Caco-2 (cell line): ENCODE data around the gene TRIO. TPM values are rescaled to one million over a fixed set of nuclear protein-coding genes. Genes with fewer than 3 reads are reported as not detected.

Source experiments
- BruUV-seq: library from RNA; stranded (reverse); fragments of 400-500 nt; replicated peaks from 2 replicates; lab custom pipeline; 2021; lab: Mats Ljungman, UMichigan
- CTCF ChIA-PET: fragments of 300-600 bp; sonication (Branson Sonifier 250); formaldehyde crosslinking; loops from one replicate; lab custom pipeline; 2022; ENCODE audit warnings: antibody characterized with exemption; lab: Charles Lee
- POLR2A ChIA-PET: fragments of 300-600 bp; sonication (Branson Sonifier 250); formaldehyde crosslinking; loops from one replicate; lab custom pipeline; 2022; ENCODE audit warnings: antibody characterized with exemption; lab: Charles Lee
- DNase-seq, 2 experiments: peaks; one replicate each; pipeline versions ENCODE4 v3.0.0 to v3.0.0-alpha.2; 2020 to 2022
- H3K27me3 ChIP-seq: replicated peaks from 2 replicates; pipeline ENCODE4 v1.6.0; 2011; ENCODE audit warnings: low read length; ENCODE audit not compliant: control insufficient read depth, insufficient read depth
- H3K36me3 ChIP-seq: 2 replicates; pipeline ENCODE4 v1.5.1; 2011; ENCODE audit warnings: low read length; ENCODE audit not compliant: control insufficient read depth, insufficient read depth
- H3K4me1 ChIP-seq: fragments of 250-450 bp; sonication (Bioruptor Pico); 2 replicates; pipeline ENCODE4 v1.5.1; 2020; ENCODE audit warnings: mild to moderate bottlenecking
- H3K4me3 ChIP-seq: 2 replicates; pipeline ENCODE4 v1.5.1; 2011; ENCODE audit warnings: low read depth, mild to moderate bottlenecking, control low read depth, low read length
- H3K9me3 ChIP-seq: fragments of 250-450 bp; sonication (Bioruptor Pico); 2 replicates; pipeline ENCODE4 v1.5.1; 2020; ENCODE audit warnings: mild to moderate bottlenecking, moderate library complexity
- H3K27ac Mint-ChIP-seq: one replicate; pipeline ENCODE4 v1.8.0; 2022; ENCODE audit warnings: mixed read lengths; ENCODE audit not compliant: unreplicated experiment
- H3K27me3 Mint-ChIP-seq: one replicate; pipeline ENCODE4 v1.8.0; 2022; ENCODE audit warnings: mixed read lengths; ENCODE audit not compliant: insufficient read depth, unreplicated experiment
- H3K36me3 Mint-ChIP-seq: one replicate; pipeline ENCODE4 v1.8.0; 2022; ENCODE audit warnings: mild to moderate bottlenecking, mixed read lengths; ENCODE audit not compliant: insufficient read depth, unreplicated experiment
- H3K4me1 Mint-ChIP-seq: one replicate; pipeline ENCODE4 v1.8.0; 2022; ENCODE audit warnings: low read depth, mixed read lengths; ENCODE audit not compliant: unreplicated experiment
- H3K4me3 Mint-ChIP-seq: one replicate; pipeline ENCODE4 v1.8.0; 2022; ENCODE audit warnings: mild to moderate bottlenecking, moderate library complexity, mixed read lengths; ENCODE audit not compliant: unreplicated experiment
- H3K9me3 Mint-ChIP-seq: one replicate; pipeline ENCODE4 v1.8.0; 2022; ENCODE audit warnings: mixed read lengths; ENCODE audit not compliant: unreplicated experiment
- intact Hi-C: fragments of 100-400 bp; cut with micrococcal nuclease; formaldehyde crosslinking; loops from one replicate; pipeline ENCODE4 v1.10.0; 2022; ENCODE audit not compliant: unreplicated experiment
- total RNA-seq: library from RNA; stranded (reverse); gene quantifications from 2 replicates; pipeline ENCODE4 v1.2.3, GENCODE V29; 2022
- TF ChIP-seq, protein P1 (sequence below), 2 experiments: fragments of 200-600 bp in 1 of 2; IDR thresholded peaks; 1 replicate in 1 of 2; 2 replicates in 1 of 2; pipeline versions ENCODE4 v1.5.1 to v1.8.0; 2011 to 2022; ENCODE audit warnings: antibody characterized with exemption in 1 of 2, control low read depth in 1 of 2, inconsistent platforms in 1 of 2, low read depth in 1 of 2, low read length in 1 of 2, mild to moderate bottlenecking in 1 of 2, moderate library complexity in 1 of 2; ENCODE audit not compliant: insufficient read depth in 1 of 2, severe bottlenecking in 1 of 2, unreplicated experiment in 1 of 2

TRIO gene
- total RNA-seq, 1 experiment from 2014 or later, result 92.0 TPM

DNA sequence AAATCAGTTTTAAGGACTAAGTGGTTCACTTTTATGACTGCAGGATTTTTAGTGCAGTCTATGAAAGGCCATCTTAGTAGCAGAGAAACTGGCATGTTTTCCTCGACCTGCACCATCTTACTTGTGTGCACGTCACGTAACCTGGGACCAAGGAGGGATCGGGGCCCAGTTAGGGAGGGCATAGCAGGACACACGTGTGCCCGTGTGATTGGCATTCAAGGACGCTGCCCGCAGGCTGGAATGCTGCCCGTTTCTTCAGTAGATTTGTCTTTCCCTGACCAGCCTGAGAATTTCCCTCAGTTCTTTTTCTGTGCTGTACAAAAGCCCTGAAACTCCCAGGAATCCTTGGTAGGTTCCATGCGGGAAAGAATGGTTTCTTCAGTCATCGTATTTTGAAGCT lies 196.3 kb downstream of the TRIO start:
- no peak overlapping the region for H3K4me3 ChIP-seq
- H3K9me3 ChIP-seq, result no peaks in the 10 kb centered on the region
- no peaks in the 10 kb centered on the region for H3K36me3 ChIP-seq
- TF ChIP-seq, protein P1, sequence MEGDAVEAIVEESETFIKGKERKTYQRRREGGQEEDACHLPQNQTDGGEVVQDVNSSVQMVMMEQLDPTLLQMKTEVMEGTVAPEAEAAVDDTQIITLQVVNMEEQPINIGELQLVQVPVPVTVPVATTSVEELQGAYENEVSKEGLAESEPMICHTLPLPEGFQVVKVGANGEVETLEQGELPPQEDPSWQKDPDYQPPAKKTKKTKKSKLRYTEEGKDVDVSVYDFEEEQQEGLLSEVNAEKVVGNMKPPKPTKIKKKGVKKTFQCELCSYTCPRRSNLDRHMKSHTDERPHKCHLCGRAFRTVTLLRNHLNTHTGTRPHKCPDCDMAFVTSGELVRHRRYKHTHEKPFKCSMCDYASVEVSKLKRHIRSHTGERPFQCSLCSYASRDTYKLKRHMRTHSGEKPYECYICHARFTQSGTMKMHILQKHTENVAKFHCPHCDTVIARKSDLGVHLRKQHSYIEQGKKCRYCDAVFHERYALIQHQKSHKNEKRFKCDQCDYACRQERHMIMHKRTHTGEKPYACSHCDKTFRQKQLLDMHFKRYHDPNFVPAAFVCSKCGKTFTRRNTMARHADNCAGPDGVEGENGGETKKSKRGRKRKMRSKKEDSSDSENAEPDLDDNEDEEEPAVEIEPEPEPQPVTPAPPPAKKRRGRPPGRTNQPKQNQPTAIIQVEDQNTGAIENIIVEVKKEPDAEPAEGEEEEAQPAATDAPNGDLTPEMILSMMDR (IDR thresholded peaks at IDR 0.05; ENCODE audit: insufficient read depth in 1 of 2, low read depth in 1 of 2, low read length in 1 of 2, severe bottlenecking in 1 of 2, unreplicated experiment in 1 of 2), result no peak
- no peaks in the 10 kb centered on the region for H3K27me3 Mint-ChIP-seq
- H3K27me3 ChIP-seq, result no peaks in the 10 kb centered on the region
- no peaks in the 10 kb centered on the region for H3K9me3 Mint-ChIP-seq
- BruUV-seq, result no TSS peak
- DNase-seq, result no peak
- peaks cover 57% of the 10 kb centered on the region for H3K36me3 Mint-ChIP-seq
- peaks cover 9% of the 10 kb centered on the region; the same call in 1 of the 2 replicates for H3K4me1 ChIP-seq
- CTCF ChIA-PET, result interaction anchor here (1.1 kb wide), 1 partner anchor 13 kb away, joined by 3 read pairs; no protein-coding TSS in a partner anchor
- intact Hi-C loops, result no loop called here
- H3K4me3 Mint-ChIP-seq, result no peak overlapping the region
- POLR2A ChIA-PET, result no interaction called here
- no peaks in the 10 kb centered on the region for H3K4me1 Mint-ChIP-seq
- H3K27ac Mint-ChIP-seq, result no peak overlapping the region

DNA sequence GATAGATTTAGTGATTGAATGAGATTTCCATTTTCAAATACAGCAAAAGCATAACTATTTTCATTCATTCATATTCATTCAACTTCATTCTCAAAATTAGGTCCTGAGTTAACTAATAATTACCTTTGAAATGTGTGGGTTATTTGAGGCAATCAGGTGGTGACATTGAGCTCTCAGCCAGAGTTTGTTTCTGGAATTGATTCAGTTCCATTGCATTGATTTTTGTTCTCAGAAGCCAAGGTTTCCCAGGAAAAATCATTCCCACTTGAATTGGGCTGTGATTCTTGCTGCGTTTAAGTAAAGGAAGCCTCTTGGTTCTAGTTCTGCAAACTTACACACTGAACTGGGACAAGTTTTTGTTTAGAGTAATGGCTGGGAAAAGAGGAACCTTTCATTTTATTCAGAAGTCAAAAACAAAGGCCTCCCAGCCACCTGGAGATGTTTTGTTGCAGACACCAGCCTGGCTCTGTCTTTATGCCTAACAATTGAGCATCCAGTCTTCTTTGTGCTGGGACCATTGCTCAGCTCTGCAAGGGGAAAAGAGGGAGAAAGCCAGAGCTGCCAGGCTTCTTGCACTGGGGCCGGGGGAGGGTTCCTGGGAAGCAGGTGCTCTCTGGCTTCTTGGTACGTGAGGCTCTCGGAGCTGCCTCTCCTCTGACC lies 198.6 kb downstream of the TRIO start:
- H3K9me3 ChIP-seq, result no peaks in the 10 kb centered on the region
- no peaks in the 10 kb centered on the region for H3K4me1 Mint-ChIP-seq
- no peak overlapping the region for H3K27ac Mint-ChIP-seq
- H3K4me1 ChIP-seq, result peaks cover 9% of the 10 kb centered on the region; the same call in 1 of the 2 replicates
- intact Hi-C loops, result loop anchor here (2.0 kb wide), 1 partner anchor 15 kb away; no protein-coding TSS in a partner anchor
- ChIA-PET CTCF (interaction anchor here (1.0 kb wide), 1 partner anchor 10 kb away, joined by 3 read pairs; no protein-coding TSS in a partner anchor), POLR2A (no interaction called here)
- no peaks in the 10 kb centered on the region for H3K9me3 Mint-ChIP-seq
- no peaks in the 10 kb centered on the region for H3K27me3 ChIP-seq
- H3K27me3 Mint-ChIP-seq, result no peaks in the 10 kb centered on the region
- no TSS peak for BruUV-seq
- H3K4me3 Mint-ChIP-seq, result no peak overlapping the region
- no peaks in the 10 kb centered on the region; the same call in 1 of the 2 replicates for H3K36me3 ChIP-seq
- H3K36me3 Mint-ChIP-seq, result peaks cover 46% of the 10 kb centered on the region
- H3K4me3 ChIP-seq, result no peak overlapping the region
- TF ChIP-seq, protein P1 (IDR thresholded peaks at IDR 0.05; ENCODE audit: insufficient read depth in 1 of 2, low read depth in 1 of 2, low read length in 1 of 2, severe bottlenecking in 1 of 2, unreplicated experiment in 1 of 2), result no peak
- no peak for DNase-seq

GRCh38 chr5:14342306-14342705 lies 199.2 kb downstream of the TRIO start:
- no peak for DNase-seq

More at GRCh38 chr5:14342306-14342705, 199.2 kb downstream of the TRIO start:
- TF ChIP-seq, protein P1 (IDR thresholded peaks at IDR 0.05; ENCODE audit: insufficient read depth in 1 of 2, low read depth in 1 of 2, low read length in 1 of 2, severe bottlenecking in 1 of 2, unreplicated experiment in 1 of 2), result no peak
- BruUV-seq, result no TSS peak
- ChIA-PET CTCF (interaction anchor here (1.0 kb wide), 1 partner anchor 9 kb away, joined by 3 read pairs; no protein-coding TSS in a partner anchor), POLR2A (no interaction called here)
- no peaks in the 10 kb centered on the region for H3K27me3 ChIP-seq
- no peaks in the 10 kb centered on the region for H3K9me3 ChIP-seq
- H3K9me3 Mint-ChIP-seq, result no peaks in the 10 kb centered on the region
- no peak overlapping the region for H3K4me3 Mint-ChIP-seq
- intact Hi-C loops, result no loop called here
- no peaks in the 10 kb centered on the region for H3K4me1 Mint-ChIP-seq
- no peak overlapping the region for H3K4me3 ChIP-seq
- H3K4me1 ChIP-seq, result peaks cover 9% of the 10 kb centered on the region; the same call in 1 of the 2 replicates
- no peak overlapping the region for H3K27ac Mint-ChIP-seq
- H3K36me3 Mint-ChIP-seq, result peaks cover 43% of the 10 kb centered on the region
- no peaks in the 10 kb centered on the region for H3K27me3 Mint-ChIP-seq
- H3K36me3 ChIP-seq, result no peaks in the 10 kb centered on the region; the same call in 1 of the 2 replicates
